PC-3 (cell line): ENCODE data around the gene OSBPL1A. TPM values are rescaled to one million over a fixed set of nuclear protein-coding genes. Genes with fewer than 3 reads are reported as not detected.

Source experiments
- ATAC-seq: fragments of 200-7000 bp; cut with Tn5 transposase; 2 replicates; pipeline ENCODE4 v1.9.1; 2020; ENCODE audit warnings: mild to moderate bottlenecking, moderate library complexity
- BruUV-seq: library from RNA; stranded (reverse); fragments of 400-500 nt; replicated peaks from 2 replicates; lab custom pipeline; 2021; lab: Mats Ljungman, UMichigan
- CTCF ChIA-PET: fragments of 300-600 bp; sonication (Branson Sonifier 250); formaldehyde crosslinking; loops from one replicate; lab custom pipeline; 2022; ENCODE audit warnings: antibody characterized with exemption; lab: Charles Lee
- POLR2A ChIA-PET: fragments of 300-600 bp; sonication (Branson Sonifier 250); formaldehyde crosslinking; loops from one replicate; lab custom pipeline; 2022; ENCODE audit warnings: antibody characterized with exemption; ENCODE audit not compliant: unreplicated experiment; lab: Charles Lee
- DNase-seq: peaks from one replicate; pipeline ENCODE4 v3.0.0-alpha.2; 2015
- H2AFZ ChIP-seq: fragments of 300-600 bp; sonication (generic); 2 replicates; pipeline ENCODE4 v1.6.0; 2016; ENCODE audit warnings: antibody characterized with exemption, low read length
- H3F3A ChIP-seq: fragments of 300-600 bp; sonication (generic); one replicate; pipeline ENCODE4 v1.6.0; 2017; ENCODE audit warnings: antibody characterized with exemption, low read length, control low read depth, mild to moderate bottlenecking; ENCODE audit not compliant: unreplicated experiment
- H3K27ac ChIP-seq: fragments of 300-600 bp; sonication (generic); 2 replicates; pipeline ENCODE4 v1.5.1; 2016; ENCODE audit warnings: mild to moderate bottlenecking, low read length
- H3K27me3 ChIP-seq: fragments of 300-600 bp; sonication (generic); 2 replicates; pipeline ENCODE4 v1.6.1; 2016; ENCODE audit warnings: low read length, mixed read lengths
- H3K36me3 ChIP-seq: fragments of 300-600 bp; sonication (generic); 2 replicates; pipeline ENCODE4 v1.6.1; 2016; ENCODE audit warnings: low read depth, mixed run types, low read length, mixed read lengths
- H3K4me1 ChIP-seq: fragments of 300-600 bp; sonication (generic); 2 replicates; pipeline ENCODE4 v1.5.1; 2016; ENCODE audit warnings: low read length; ENCODE audit not compliant: insufficient read depth
- H3K4me2 ChIP-seq: fragments of 300-600 bp; sonication (generic); 2 replicates; pipeline ENCODE4 v1.6.0; 2016; ENCODE audit warnings: low read length
- H3K4me3 ChIP-seq: fragments of 300-600 bp; sonication (generic); 2 replicates; pipeline ENCODE4 v1.5.1; 2016; ENCODE audit warnings: mild to moderate bottlenecking, low read length, mixed read lengths
- H3K79me2 ChIP-seq: fragments of 300-600 bp; sonication (generic); 2 replicates; pipeline ENCODE4 v1.6.1; 2017; ENCODE audit warnings: low read length, mixed read lengths
- H3K9ac ChIP-seq: fragments of 300-600 bp; sonication (generic); 2 replicates; pipeline ENCODE4 v1.6.0; 2016; ENCODE audit warnings: mild to moderate bottlenecking, low read length
- H3K9me2 ChIP-seq: fragments of 300-600 bp; sonication (generic); replicated peaks from 2 replicates; pipeline ENCODE4 v1.6.1; 2016; ENCODE audit warnings: mixed run types, low read length, mixed read lengths
- H3K9me3 ChIP-seq: fragments of 300-600 bp; sonication (generic); 2 replicates; pipeline ENCODE4 v1.6.1; 2016; ENCODE audit warnings: low read length, mixed read lengths
- H4K20me1 ChIP-seq: fragments of 300-600 bp; sonication (generic); 2 replicates; pipeline ENCODE4 v1.6.1; 2016; ENCODE audit warnings: low read length, mixed read lengths
- CTCF ChIP-seq: fragments of 300-600 bp; sonication (generic); conservative IDR thresholded peaks from 2 replicates; pipeline ENCODE4 v1.5.1; 2017; ENCODE audit warnings: antibody characterized with exemption, low read depth, mild to moderate bottlenecking, low read length
- EZH2 ChIP-seq: fragments of 300-600 bp; sonication (generic); IDR thresholded peaks from one replicate; pipeline ENCODE4 v1.6.1; 2017; ENCODE audit warnings: antibody characterized with exemption, mild to moderate bottlenecking, low read length; ENCODE audit not compliant: unreplicated experiment
- EZH2phosphoT487 ChIP-seq: fragments of 300-600 bp; sonication (generic); IDR thresholded peaks from 2 replicates; pipeline ENCODE4 v1.6.1; 2018; ENCODE audit warnings: mild to moderate bottlenecking, antibody characterized with exemption, low read length, borderline replicate concordance
- intact Hi-C: fragments of 100-400 bp; cut with micrococcal nuclease; formaldehyde crosslinking; loops from 2 replicates; pipeline ENCODE4 v1.9.0; 2023
- total RNA-seq: library from RNA; depleted of rRNA; stranded (reverse); fragments of >200 nt; gene quantifications from 2 replicates; pipeline ENCODE4 v1.2.3, GENCODE V29; 2014

OSBPL1A gene
- total RNA-seq, 1 experiment from 2014 or later: 39.7 TPM

DNA sequence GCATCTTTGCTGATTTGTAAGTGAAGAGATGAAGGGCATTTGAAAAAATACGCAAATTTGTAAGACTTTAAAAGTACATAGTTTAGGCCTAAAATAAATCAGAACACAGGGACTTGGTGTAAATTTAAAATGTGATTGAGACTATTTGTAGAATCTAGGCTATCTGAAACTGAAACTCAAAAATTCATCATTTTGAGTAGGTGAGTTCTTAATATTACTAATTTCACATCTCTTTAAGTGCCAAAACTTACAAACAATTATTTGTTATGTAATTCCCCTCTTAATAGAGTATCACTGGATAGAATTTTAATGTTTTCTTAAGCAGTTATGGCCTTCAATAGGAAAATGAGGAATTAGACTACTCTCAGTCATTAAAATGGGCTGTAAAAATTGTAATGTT, 48.8 kb upstream of the OSBPL1A start:
- ATAC-seq (no peak), DNase-seq (no peak)
- Histone ChIP-seq H3K9me2 (no peaks in the 10 kb centered on the region), H3F3A (no peaks in the 10 kb centered on the region), H3K4me1 (no peaks in the 10 kb centered on the region), H3K27ac (no peak overlapping the region), H3K4me2 (no peak overlapping the region), H3K79me2 (no peaks in the 10 kb centered on the region), H3K36me3 (peaks cover 68% of the 10 kb centered on the region), H3K9me3 (no peaks in the 10 kb centered on the region), H2AFZ (no peak overlapping the region), H4K20me1 (no peaks in the 10 kb centered on the region), H3K27me3 (no peaks in the 10 kb centered on the region), H3K9ac (no peak overlapping the region), H3K4me3 (no peak overlapping the region)
- ChIA-PET CTCF (interaction anchor here (0.6 to 1.4 kb wide), 5 partner anchors 41 to 1580 kb away, joined by 4 to 38 read pairs (median 7); no protein-coding TSS in a partner anchor), POLR2A (no interaction called here)
- intact Hi-C loops: no loop called here
- BruUV-seq: no TSS peak
- TF ChIP-seq EZH2 (no peak), CTCF (no peak), EZH2phosphoT487 (no peak)

GRCh38 chr18:24443870-24444269, 46.2 kb upstream of the OSBPL1A start:
- no peaks in the 10 kb centered on the region for H3K9me2 ChIP-seq
- ATAC-seq: no peak
- no peaks in the 10 kb centered on the region for H3K79me2 ChIP-seq
- H3K4me2 ChIP-seq: no peak overlapping the region
- no peaks in the 10 kb centered on the region for H3F3A ChIP-seq
- no peak for TF ChIP-seq CTCF
- TF ChIP-seq EZH2phosphoT487: no peak
- TF ChIP-seq EZH2: no peak
- POLR2A ChIA-PET: interaction anchor here (0.5 kb wide), 1 partner anchor 417 kb away, joined by 4 read pairs; no protein-coding TSS in a partner anchor
- no peak for DNase-seq
- no peak overlapping the region for H3K4me3 ChIP-seq
- H4K20me1 ChIP-seq: no peaks in the 10 kb centered on the region
- no peak overlapping the region for H3K9ac ChIP-seq
- H3K4me1 ChIP-seq: no peaks in the 10 kb centered on the region
- CTCF ChIA-PET: interaction anchor here (0.5 to 0.6 kb wide), 2 partner anchors 45 to 583 kb away, joined by 3 to 5 read pairs; no protein-coding TSS in a partner anchor
- H3K9me3 ChIP-seq: no peaks in the 10 kb centered on the region
- H3K27me3 ChIP-seq: no peaks in the 10 kb centered on the region
- no peak overlapping the region for H2AFZ ChIP-seq
- peaks cover 53% of the 10 kb centered on the region for H3K36me3 ChIP-seq
- no peak overlapping the region for H3K27ac ChIP-seq
- intact Hi-C loops: no loop called here
- no TSS peak for BruUV-seq

DNA sequence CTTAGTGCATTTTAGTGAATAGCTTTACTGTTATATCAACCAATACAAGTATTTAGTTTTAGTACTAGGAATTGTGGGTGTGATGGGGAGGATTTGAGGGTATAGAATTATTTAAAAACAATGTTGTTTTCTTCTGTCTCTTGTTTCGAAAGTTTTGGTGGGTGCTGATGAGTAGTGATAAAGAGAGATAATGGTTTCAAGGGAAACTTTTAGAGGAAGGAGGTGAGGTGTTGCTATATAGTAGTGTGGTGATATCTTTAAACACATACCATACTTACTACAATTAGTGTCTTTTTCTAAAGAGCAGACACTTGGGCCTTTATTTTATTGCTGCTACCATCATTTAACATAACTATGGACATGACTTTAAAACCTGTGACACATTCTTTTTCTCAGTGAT, 39.3 kb upstream of the OSBPL1A start:
- H3K27ac ChIP-seq: no peak overlapping the region
- peaks cover 11% of the 10 kb centered on the region for H3K36me3 ChIP-seq
- no peaks in the 10 kb centered on the region for H3K9me2 ChIP-seq
- no peaks in the 10 kb centered on the region for H3K27me3 ChIP-seq
- ATAC-seq (no peak), DNase-seq (no peak)
- no peaks in the 10 kb centered on the region for H3K79me2 ChIP-seq
- no peaks in the 10 kb centered on the region for H3F3A ChIP-seq
- BruUV-seq: no TSS peak
- POLR2A ChIA-PET: no interaction called here
- no peak overlapping the region for H3K9ac ChIP-seq
- CTCF ChIA-PET: no interaction called here
- H2AFZ ChIP-seq: no peak overlapping the region
- intact Hi-C loops: no loop called here
- no peak overlapping the region for H3K4me3 ChIP-seq
- no peaks in the 10 kb centered on the region for H4K20me1 ChIP-seq
- TF ChIP-seq CTCF (no peak), EZH2phosphoT487 (no peak), EZH2 (no peak)
- no peaks in the 10 kb centered on the region for H3K4me1 ChIP-seq
- H3K9me3 ChIP-seq: no peaks in the 10 kb centered on the region
- no peak overlapping the region for H3K4me2 ChIP-seq
